Measurements from ENCODE around the gene NDUFC2. TPM values are rescaled to one million over a fixed set of nuclear protein-coding genes. Genes with fewer than 3 reads are reported as not detected.
"Not testable (repeated sequence)": the region's sequence is repeated elsewhere in the genome, so short reads cannot be mapped to it uniquely, and the experiment has no call there.

The NDUFC2 gene
- total RNA-seq, 1 donor from 2014 or later, result 69.9 TPM

GRCh38 chr11:78041843-78042440 lies 37.7 kb downstream of the NDUFC2 start:
- H3K9me3 ChIP-seq (ENCODE audit: control insufficient read depth in 3 of 3, low read length in 3 of 3), result no peaks in the 10 kb centered on the region
- no peak overlapping the region for H3K9ac ChIP-seq (ENCODE audit: low read depth in 1 of 3, low read length in 3 of 3)
- H3K4me3 ChIP-seq (ENCODE audit: low read length in 3 of 3), result no peak overlapping the region
- no peaks in the 10 kb centered on the region for H3K36me3 ChIP-seq (ENCODE audit: control insufficient read depth in 3 of 3, insufficient read depth in 3 of 3, low read length in 3 of 3)
- H3K27ac ChIP-seq (ENCODE audit: low read depth, low read length), result no peak overlapping the region
- no peaks in the 10 kb centered on the region for H3K27me3 ChIP-seq (ENCODE audit: control insufficient read depth in 3 of 3, insufficient read depth in 3 of 3, low read length in 3 of 3)
- peaks cover 11 to 18% (median 15%) of the 10 kb centered on the region in 3 donors for H3K4me1 ChIP-seq (ENCODE audit: control insufficient read depth in 3 of 3, insufficient read depth in 3 of 3, low read length in 3 of 3)

GRCh38 chr11:78041380-78041719 lies 38.3 kb downstream of the NDUFC2 start:
- not testable (repeated sequence) for H3K9me3 ChIP-seq (ENCODE audit: control insufficient read depth in 3 of 3, low read length in 3 of 3); H3K36me3 ChIP-seq (ENCODE audit: control insufficient read depth in 3 of 3, insufficient read depth in 3 of 3, low read length in 3 of 3); H3K27ac ChIP-seq (ENCODE audit: low read depth, low read length); H3K27me3 ChIP-seq (ENCODE audit: control insufficient read depth in 3 of 3, insufficient read depth in 3 of 3, low read length in 3 of 3); H3K9ac ChIP-seq (ENCODE audit: low read depth in 1 of 3, low read length in 3 of 3); H3K4me3 ChIP-seq (ENCODE audit: low read length in 3 of 3)
- H3K4me1 ChIP-seq (ENCODE audit: control insufficient read depth in 3 of 3, insufficient read depth in 3 of 3, low read length in 3 of 3), result peaks cover 10 to 16% (median 13%) of the 10 kb centered on the region in 3 donors

GRCh38 chr11:78040691-78041379 lies 38.8 kb downstream of the NDUFC2 start:
- Histone ChIP-seq H3K36me3 (ENCODE audit: control insufficient read depth in 3 of 3, insufficient read depth in 3 of 3, low read length in 3 of 3) (no peaks in the 10 kb centered on the region), H3K4me1 (ENCODE audit: control insufficient read depth in 3 of 3, insufficient read depth in 3 of 3, low read length in 3 of 3) (peaks cover 7 to 13% (median 9%) of the 10 kb centered on the region in 3 donors), H3K27ac (ENCODE audit: low read depth, low read length) (no peak overlapping the region), H3K9ac (ENCODE audit: low read depth in 1 of 3, low read length in 3 of 3) (no peak overlapping the region), H3K27me3 (ENCODE audit: control insufficient read depth in 3 of 3, insufficient read depth in 3 of 3, low read length in 3 of 3) (no peaks in the 10 kb centered on the region), H3K9me3 (ENCODE audit: control insufficient read depth in 3 of 3, low read length in 3 of 3) (no peaks in the 10 kb centered on the region), H3K4me3 (ENCODE audit: low read length in 3 of 3) (no peak overlapping the region)

- no peaks in the 10 kb centered on the region for H3K9me3 ChIP-seq (ENCODE audit: control insufficient read depth in 3 of 3, low read length in 3 of 3)
- H3K27me3 ChIP-seq (ENCODE audit: control insufficient read depth in 3 of 3, insufficient read depth in 3 of 3, low read length in 3 of 3), result no peaks in the 10 kb centered on the region
- H3K27ac ChIP-seq (ENCODE audit: low read depth, low read length), result peak overlapping the region; percentile 54
- no peaks in the 10 kb centered on the region for H3K36me3 ChIP-seq (ENCODE audit: control insufficient read depth in 3 of 3, insufficient read depth in 3 of 3, low read length in 3 of 3)
- peak overlapping the region in 2 of 3 donors; percentile 29 to 54 for H3K4me3 ChIP-seq (ENCODE audit: low read length in 3 of 3)
- H3K4me1 ChIP-seq (ENCODE audit: control insufficient read depth in 3 of 3, insufficient read depth in 3 of 3, low read length in 3 of 3), result peaks cover 2 to 9% (median 3%) of the 10 kb centered on the region in 3 donors
- peak overlapping the region; percentile 14 to 45 (median 43) for H3K9ac ChIP-seq (ENCODE audit: low read depth in 1 of 3, low read length in 3 of 3)
Measured at GRCh38 chr11:78039919-78040671, 39.6 kb downstream of the NDUFC2 start.

- Histone ChIP-seq H3K4me3 (ENCODE audit: low read length in 3 of 3) (no peak overlapping the region), H3K9ac (ENCODE audit: low read depth in 1 of 3, low read length in 3 of 3) (no peak overlapping the region)
Measured at GRCh38 chr11:78039391-78039918, 40.2 kb downstream of the NDUFC2 start.

GRCh38 chr11:78038697-78039313 lies 40.9 kb downstream of the NDUFC2 start:
- Histone ChIP-seq H3K27me3 (ENCODE audit: control insufficient read depth in 3 of 3, insufficient read depth in 3 of 3, low read length in 3 of 3) (no peaks in the 10 kb centered on the region), H3K36me3 (ENCODE audit: control insufficient read depth in 3 of 3, insufficient read depth in 3 of 3, low read length in 3 of 3) (no peaks in the 10 kb centered on the region), H3K4me3 (ENCODE audit: low read length in 3 of 3) (no peak overlapping the region), H3K4me1 (ENCODE audit: control insufficient read depth in 3 of 3, insufficient read depth in 3 of 3, low read length in 3 of 3) (peaks cover 0 to 9% (median 3%) of the 10 kb centered on the region in 3 donors), H3K27ac (ENCODE audit: low read depth, low read length) (no peak overlapping the region), H3K9me3 (ENCODE audit: control insufficient read depth in 3 of 3, low read length in 3 of 3) (no peaks in the 10 kb centered on the region), H3K9ac (ENCODE audit: low read depth in 1 of 3, low read length in 3 of 3) (no peak overlapping the region)

More at GRCh38 chr11:78039391-78039918, 40.2 kb downstream of the NDUFC2 start:
- no peaks in the 10 kb centered on the region for H3K9me3 ChIP-seq (ENCODE audit: control insufficient read depth in 3 of 3, low read length in 3 of 3)
- H3K4me1 ChIP-seq (ENCODE audit: control insufficient read depth in 3 of 3, insufficient read depth in 3 of 3, low read length in 3 of 3), result peaks cover 0 to 9% (median 3%) of the 10 kb centered on the region in 3 donors
- H3K27me3 ChIP-seq (ENCODE audit: control insufficient read depth in 3 of 3, insufficient read depth in 3 of 3, low read length in 3 of 3), result no peaks in the 10 kb centered on the region
- H3K36me3 ChIP-seq (ENCODE audit: control insufficient read depth in 3 of 3, insufficient read depth in 3 of 3, low read length in 3 of 3), result no peaks in the 10 kb centered on the region
- peak overlapping the region; percentile 54 for H3K27ac ChIP-seq (ENCODE audit: low read depth, low read length)

GRCh38 chr11:78037825-78038620 lies 41.6 kb downstream of the NDUFC2 start:
- peaks cover 0 to 9% (median 3%) of the 10 kb centered on the region in 3 donors for H3K4me1 ChIP-seq (ENCODE audit: control insufficient read depth in 3 of 3, insufficient read depth in 3 of 3, low read length in 3 of 3)
- no peaks in the 10 kb centered on the region for H3K9me3 ChIP-seq (ENCODE audit: control insufficient read depth in 3 of 3, low read length in 3 of 3)
- H3K9ac ChIP-seq (ENCODE audit: low read depth in 1 of 3, low read length in 3 of 3), result no peak overlapping the region
- no peaks in the 10 kb centered on the region for H3K36me3 ChIP-seq (ENCODE audit: control insufficient read depth in 3 of 3, insufficient read depth in 3 of 3, low read length in 3 of 3)
- no peak overlapping the region for H3K27ac ChIP-seq (ENCODE audit: low read depth, low read length)
- no peaks in the 10 kb centered on the region for H3K27me3 ChIP-seq (ENCODE audit: control insufficient read depth in 3 of 3, insufficient read depth in 3 of 3, low read length in 3 of 3)
- H3K4me3 ChIP-seq (ENCODE audit: low read length in 3 of 3), result no peak overlapping the region

GRCh38 chr11:78037056-78037455 lies 42.6 kb downstream of the NDUFC2 start:
- Histone ChIP-seq H3K4me3 (ENCODE audit: low read length in 3 of 3) (no peak overlapping the region), H3K27me3 (ENCODE audit: control insufficient read depth in 3 of 3, insufficient read depth in 3 of 3, low read length in 3 of 3) (no peaks in the 10 kb centered on the region), H3K9ac (ENCODE audit: low read depth in 1 of 3, low read length in 3 of 3) (no peak overlapping the region), H3K9me3 (ENCODE audit: control insufficient read depth in 3 of 3, low read length in 3 of 3) (no peaks in the 10 kb centered on the region), H3K4me1 (ENCODE audit: control insufficient read depth in 3 of 3, insufficient read depth in 3 of 3, low read length in 3 of 3) (peaks cover 0 to 9% (median 3%) of the 10 kb centered on the region in 3 donors), H3K36me3 (ENCODE audit: control insufficient read depth in 3 of 3, insufficient read depth in 3 of 3, low read length in 3 of 3) (no peaks in the 10 kb centered on the region), H3K27ac (ENCODE audit: low read depth, low read length) (no peak overlapping the region)

GRCh38 chr11:78036313-78036712 lies 43.3 kb downstream of the NDUFC2 start:
- peaks cover 0 to 9% (median 3%) of the 10 kb centered on the region in 3 donors for H3K4me1 ChIP-seq (ENCODE audit: control insufficient read depth in 3 of 3, insufficient read depth in 3 of 3, low read length in 3 of 3)
- no peak overlapping the region for H3K9ac ChIP-seq (ENCODE audit: low read depth in 1 of 3, low read length in 3 of 3)
- H3K27me3 ChIP-seq (ENCODE audit: control insufficient read depth in 3 of 3, insufficient read depth in 3 of 3, low read length in 3 of 3), result no peaks in the 10 kb centered on the region
- no peak overlapping the region for H3K4me3 ChIP-seq (ENCODE audit: low read length in 3 of 3)
- no peak overlapping the region for H3K27ac ChIP-seq (ENCODE audit: low read depth, low read length)
- H3K9me3 ChIP-seq (ENCODE audit: control insufficient read depth in 3 of 3, low read length in 3 of 3), result no peaks in the 10 kb centered on the region
- no peaks in the 10 kb centered on the region for H3K36me3 ChIP-seq (ENCODE audit: control insufficient read depth in 3 of 3, insufficient read depth in 3 of 3, low read length in 3 of 3)

All from skeletal muscle tissue (tissue), 4 donors.